Trophoblast cell (in vitro differentiated cells and primary cell): ENCODE measurements around the gene SCN1B.
"Not testable (repeated sequence)": the region's sequence is repeated elsewhere in the genome, so short reads cannot be mapped to it uniquely, and the experiment has no call there.

ENCODE experiments used
- DNase-seq, 2 donors: peaks; one replicate each; pipeline ENCODE4 v3.0.0-alpha.2; 2016
- H2AFZ ChIP-seq: 2 replicates; pipeline ENCODE4 v1.6.1; 2013; ENCODE audit warnings: low read length, moderate library complexity, mild to moderate bottlenecking; ENCODE audit not compliant: insufficient read depth, poor library complexity
- H2AK5ac ChIP-seq: 2 replicates; pipeline ENCODE4 v1.6.1; 2013; ENCODE audit warnings: mild to moderate bottlenecking, low read length
- H2BK120ac ChIP-seq: 2 replicates; pipeline ENCODE4 v1.6.1; 2013; ENCODE audit warnings: low read length, mild to moderate bottlenecking, moderate library complexity; ENCODE audit not compliant: insufficient read depth, poor library complexity
- H2BK12ac ChIP-seq: 2 replicates; pipeline ENCODE4 v1.6.1; 2013; ENCODE audit warnings: mild to moderate bottlenecking, low read length, moderate library complexity
- H2BK5ac ChIP-seq: 2 replicates; pipeline ENCODE4 v1.6.1; 2013; ENCODE audit warnings: low read length, low read depth, moderate library complexity, mild to moderate bottlenecking; ENCODE audit not compliant: poor library complexity
- H3K14ac ChIP-seq: 2 replicates; pipeline ENCODE4 v1.6.1; 2013; ENCODE audit warnings: mild to moderate bottlenecking, low read length
- H3K18ac ChIP-seq: 2 replicates; pipeline ENCODE4 v1.6.1; 2013; ENCODE audit warnings: mild to moderate bottlenecking, low read length
- H3K23ac ChIP-seq: 2 replicates; pipeline ENCODE4 v1.6.1; 2013; ENCODE audit warnings: low read length
- H3K27ac ChIP-seq: 2 replicates; pipeline ENCODE4 v1.5.1; 2013; ENCODE audit warnings: low read depth, mild to moderate bottlenecking, inconsistent platforms, low read length, moderate library complexity
- H3K27me3 ChIP-seq: 2 replicates; pipeline ENCODE4 v1.6.1; 2013; ENCODE audit warnings: inconsistent platforms, mild to moderate bottlenecking, low read length, moderate library complexity; ENCODE audit not compliant: insufficient read depth
- H3K36me3 ChIP-seq, 2 experiments: 1 replicate in 1 of 2; 2 replicates in 1 of 2; pipeline ENCODE4 v1.6.1; 2013; ENCODE audit warnings: low read length in 2 of 2, mild to moderate bottlenecking in 2 of 2, moderate library complexity in 1 of 2; ENCODE audit not compliant: insufficient read depth in 2 of 2, control insufficient read depth in 1 of 2
- H3K4ac ChIP-seq: 2 replicates; pipeline ENCODE4 v1.6.1; 2013; ENCODE audit warnings: low read depth, mild to moderate bottlenecking, low read length, moderate library complexity
- H3K4me1 ChIP-seq, 2 experiments: 1 replicate in 1 of 2; 2 replicates in 1 of 2; pipeline ENCODE4 v1.6.1; 2013; ENCODE audit warnings: low read length in 2 of 2, mild to moderate bottlenecking in 2 of 2, moderate library complexity in 1 of 2; ENCODE audit not compliant: insufficient read depth in 2 of 2, control insufficient read depth in 1 of 2
- H3K4me2 ChIP-seq: 2 replicates; pipeline ENCODE4 v1.6.1; 2013; ENCODE audit warnings: inconsistent platforms, mild to moderate bottlenecking, low read length, moderate library complexity
- H3K4me3 ChIP-seq: 2 replicates; pipeline ENCODE4 v1.5.1; 2013; ENCODE audit warnings: mild to moderate bottlenecking, low read depth, low read length, inconsistent platforms
- H3K79me1 ChIP-seq: one replicate; pipeline ENCODE4 v1.6.1; 2013; ENCODE audit warnings: low read length
- H3K79me2 ChIP-seq: 2 replicates; pipeline ENCODE4 v1.6.1; 2013; ENCODE audit warnings: low read length, mild to moderate bottlenecking; ENCODE audit not compliant: control insufficient read depth, insufficient read depth, poor library complexity
- H3K9ac ChIP-seq: 2 replicates; pipeline ENCODE4 v1.6.1; 2013; ENCODE audit warnings: mild to moderate bottlenecking, low read length
- H3K9me3 ChIP-seq: 2 replicates; pipeline ENCODE4 v1.6.1; 2013; ENCODE audit warnings: low read depth, mild to moderate bottlenecking, control low read depth, inconsistent platforms, low read length; ENCODE audit not compliant: insufficient read depth
- H4K12ac ChIP-seq: 2 replicates; pipeline ENCODE4 v1.6.1; 2013; ENCODE audit warnings: low read depth, mild to moderate bottlenecking, low read length, moderate library complexity
- H4K8ac ChIP-seq: 2 replicates; pipeline ENCODE4 v1.6.1; 2013; ENCODE audit warnings: low read depth, mild to moderate bottlenecking, low read length, moderate library complexity
- H4K91ac ChIP-seq: one replicate; pipeline ENCODE4 v1.6.1; 2013; ENCODE audit warnings: low read depth, mild to moderate bottlenecking, low read length, moderate library complexity
- WGBS: extraction: QIAGEN DNeasy Blood & Tissue Kit; methylation state at CpG from one replicate; pipeline ENCODE4 v1.1.7; 2013; ENCODE audit warnings: missing lambda C conversion rate; ENCODE audit not compliant: insufficient read length, insufficient coverage; ENCODE audit errors: extremely low coverage; 5-methylcytosine and 5-hydroxymethylcytosine counted together

The SCN1B gene

DNA sequence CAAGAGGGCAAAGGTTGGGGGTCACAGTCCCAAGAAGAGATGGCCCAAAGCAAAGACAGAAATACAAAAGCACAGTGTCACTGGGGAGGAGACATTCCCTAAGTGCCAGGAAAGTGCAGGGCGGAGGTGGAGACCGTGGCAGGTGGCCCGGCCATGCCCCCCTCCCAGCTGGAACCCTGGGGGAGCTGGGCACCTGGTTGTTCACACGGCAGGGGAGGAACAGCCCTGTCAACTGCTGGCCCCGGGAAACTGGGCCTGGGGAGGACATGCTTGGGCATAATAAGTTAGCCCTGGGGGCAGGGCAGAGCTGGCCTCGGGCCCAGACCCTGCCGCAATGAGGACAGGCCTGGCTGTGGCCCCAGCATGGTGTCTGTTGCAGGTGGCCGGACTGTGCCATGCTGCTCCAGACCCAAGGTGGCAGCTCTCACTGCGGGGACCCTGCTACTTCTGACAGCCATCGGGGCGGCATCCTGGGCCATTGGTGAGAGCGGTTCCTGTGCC is 18.7 kb downstream of the SCN1B start:
- no peak overlapping the region for H3K9ac ChIP-seq
- no peak overlapping the region for H4K91ac ChIP-seq
- H3K4me1 ChIP-seq, result no peaks in the 10 kb centered on the region
- no peak overlapping the region for H4K8ac ChIP-seq
- H3K79me2 ChIP-seq, result no peaks in the 10 kb centered on the region
- DNase-seq, result no peak
- no peak overlapping the region for H3K4ac ChIP-seq
- no peak overlapping the region for H3K14ac ChIP-seq
- H2BK5ac ChIP-seq, result no peak overlapping the region
- H2AK5ac ChIP-seq, result no peak overlapping the region
- no peaks in the 10 kb centered on the region for H3K36me3 ChIP-seq
- no peak overlapping the region for H3K4me2 ChIP-seq
- no peaks in the 10 kb centered on the region for H3K27me3 ChIP-seq
- WGBS, result no CpG with 5 or more reads among the region's 12 CpGs
- H3K9me3 ChIP-seq, result peaks cover 2% of the 10 kb centered on the region
- no peak overlapping the region for H2BK120ac ChIP-seq
- no peak overlapping the region for H3K27ac ChIP-seq
- H4K12ac ChIP-seq, result no peak overlapping the region
- no peak overlapping the region for H2BK12ac ChIP-seq
- no peak overlapping the region for H3K18ac ChIP-seq
- no peak overlapping the region for H3K4me3 ChIP-seq
- H3K23ac ChIP-seq, result no peak overlapping the region
- H2AFZ ChIP-seq, result no peak overlapping the region
- H3K79me1 ChIP-seq, result no peaks in the 10 kb centered on the region

DNA sequence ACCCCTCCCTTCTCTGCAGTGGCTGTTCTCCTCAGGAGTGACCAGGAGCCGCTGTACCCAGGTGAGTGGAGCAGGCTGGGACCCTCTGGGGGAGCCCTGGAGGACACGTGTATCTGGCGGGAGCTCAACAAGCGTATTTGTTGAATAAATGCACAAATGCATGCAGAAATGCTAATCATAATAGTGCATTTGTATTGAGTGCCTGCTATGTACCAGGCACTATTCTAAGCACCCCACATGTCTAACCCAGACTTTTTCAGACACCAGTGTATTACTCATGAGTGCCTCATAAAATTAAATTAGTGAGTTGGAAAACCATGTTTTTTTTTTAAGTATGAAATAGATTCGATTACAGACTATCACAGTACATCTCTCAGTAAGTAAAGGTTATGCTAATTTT is 19.2 kb downstream of the SCN1B start:
- H3K14ac ChIP-seq, result no peak overlapping the region
- no peaks in the 10 kb centered on the region for H3K79me1 ChIP-seq
- H3K9me3 ChIP-seq, result no peaks in the 10 kb centered on the region
- H3K79me2 ChIP-seq, result no peaks in the 10 kb centered on the region
- no peak overlapping the region for H3K27ac ChIP-seq
- no peaks in the 10 kb centered on the region for H3K36me3 ChIP-seq
- H2BK12ac ChIP-seq, result no peak overlapping the region
- H2BK120ac ChIP-seq, result no peak overlapping the region
- H2BK5ac ChIP-seq, result no peak overlapping the region
- no peaks in the 10 kb centered on the region for H3K27me3 ChIP-seq
- no peak overlapping the region for H4K91ac ChIP-seq
- WGBS, result no CpG with 5 or more reads among the region's 5 CpGs
- DNase-seq, result no peak
- H4K8ac ChIP-seq, result no peak overlapping the region
- no peak overlapping the region for H3K23ac ChIP-seq
- no peak overlapping the region for H2AK5ac ChIP-seq
- H3K9ac ChIP-seq, result no peak overlapping the region
- H3K4me2 ChIP-seq, result no peak overlapping the region
- H2AFZ ChIP-seq, result no peak overlapping the region
- no peak overlapping the region for H3K18ac ChIP-seq
- no peak overlapping the region for H4K12ac ChIP-seq
- H3K4me1 ChIP-seq, result no peaks in the 10 kb centered on the region
- no peak overlapping the region for H3K4me3 ChIP-seq
- no peak overlapping the region for H3K4ac ChIP-seq

DNA sequence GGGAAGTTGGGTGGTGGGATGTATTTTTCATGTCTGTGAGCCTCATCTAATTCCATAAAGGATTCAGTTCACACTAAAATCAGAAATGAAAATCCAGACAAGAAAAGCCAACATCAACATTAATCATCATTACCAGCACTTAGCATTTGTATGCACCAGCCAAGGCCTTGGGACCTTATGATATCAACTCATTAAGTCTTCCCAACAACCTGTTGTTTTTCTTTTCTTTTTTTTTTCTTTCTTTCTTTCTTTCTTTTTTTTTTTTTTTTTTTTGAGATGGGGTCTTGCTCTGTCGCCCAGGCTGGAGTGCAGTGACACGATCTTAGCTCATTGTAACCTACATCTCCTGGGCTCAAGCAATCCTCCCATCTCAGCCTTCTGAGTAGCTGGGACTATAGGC is 20.4 kb downstream of the SCN1B start:
- not testable (repeated sequence) for H3K14ac ChIP-seq, H4K8ac ChIP-seq
- WGBS, result no CpG with 5 or more reads among the region's 2 CpGs

DNA sequence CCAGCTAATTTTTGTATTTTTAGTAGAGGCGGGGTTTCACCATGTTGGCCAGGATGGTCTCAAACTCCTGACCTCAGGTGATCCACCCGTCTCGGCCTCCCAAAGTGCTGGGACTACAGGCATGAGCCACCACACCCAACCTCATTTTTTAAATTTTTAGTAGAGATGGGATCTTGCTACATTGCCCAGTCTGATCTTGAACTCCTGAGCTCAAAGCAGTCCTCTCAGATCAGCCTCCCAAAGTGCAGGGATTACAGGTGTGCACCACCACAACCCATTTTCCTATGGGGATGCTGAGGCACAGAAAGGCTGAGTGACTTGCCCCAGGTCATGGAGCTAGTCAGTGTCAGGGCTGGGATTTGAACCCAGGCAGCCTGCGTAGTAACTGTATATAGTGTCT is 21.0 kb downstream of the SCN1B start:
- not testable (repeated sequence) for H3K9me3 ChIP-seq, H4K8ac ChIP-seq
- no CpG with 5 or more reads among the region's 4 CpGs for WGBS

More for the DNA sequence above, 20.4 kb downstream of the SCN1B start:
- H2BK12ac ChIP-seq, H3K9ac ChIP-seq, H3K23ac ChIP-seq, H3K27ac ChIP-seq, H2BK5ac ChIP-seq, H2BK120ac ChIP-seq, H3K9me3 ChIP-seq, H3K79me2 ChIP-seq, H3K4me1 ChIP-seq, H2AFZ ChIP-seq, DNase-seq, H3K4me2 ChIP-seq, H3K79me1 ChIP-seq, H2AK5ac ChIP-seq, H3K27me3 ChIP-seq, H4K91ac ChIP-seq, H3K4me3 ChIP-seq, H4K12ac ChIP-seq, H3K36me3 ChIP-seq, H3K4ac ChIP-seq, H3K18ac ChIP-seq: not testable (repeated sequence)

More for the DNA sequence above, 21.0 kb downstream of the SCN1B start:
- H4K12ac ChIP-seq, H3K14ac ChIP-seq, H3K79me1 ChIP-seq, H3K4me3 ChIP-seq, H2BK5ac ChIP-seq, H2BK12ac ChIP-seq, DNase-seq, H4K91ac ChIP-seq, H2AK5ac ChIP-seq, H3K36me3 ChIP-seq, H3K79me2 ChIP-seq, H3K27me3 ChIP-seq, H3K9ac ChIP-seq, H3K4ac ChIP-seq, H2BK120ac ChIP-seq, H3K18ac ChIP-seq, H3K23ac ChIP-seq, H3K4me2 ChIP-seq, H3K27ac ChIP-seq, H2AFZ ChIP-seq, H3K4me1 ChIP-seq: not testable (repeated sequence)
